Heart left ventricle (tissue), 16 donors: ENCODE measurements around the gene STAB1. TPM values are rescaled to one million over a fixed set of nuclear protein-coding genes. Genes with fewer than 3 reads are reported as not detected.

Source experiments
- ATAC-seq, 4 donors: fragments of 200-7000 bp; cut with Tn5 transposase; one replicate each; pipeline ENCODE4 v1.9.1; 2020 to 2022; ENCODE audit warnings: moderate library complexity in 4 of 4, mild to moderate bottlenecking in 3 of 4, moderate number of reproducible peaks in 1 of 4
- DNase-seq, 5 donors: peaks; one replicate each; pipeline ENCODE4 v3.0.0-alpha.2; 2020
- H3K27ac ChIP-seq, 12 donors: fragments of 200-600 bp; sonication (generic) in 4 of 12; one replicate each; pipeline versions ENCODE4 v1.5.0 to v1.8.0; 2016 to 2022; ENCODE audit warnings: mild to moderate bottlenecking in 2 of 12
- H3K27me3 ChIP-seq, 9 donors: fragments of 200-600 bp; sonication (generic) in 2 of 9; one replicate each; pipeline versions ENCODE4 v1.5.1 to v1.8.0; 2016 to 2022; ENCODE audit warnings: mild to moderate bottlenecking in 3 of 9
- H3K36me3 ChIP-seq, 9 donors: fragments of 200-600 bp; sonication (generic) in 2 of 9; one replicate each; pipeline versions ENCODE4 v1.5.0 to v1.8.0; 2018 to 2022; ENCODE audit warnings: mild to moderate bottlenecking in 2 of 9
- H3K4me1 ChIP-seq, 12 donors: fragments of 200-600 bp; sonication (generic) in 4 of 12; one replicate each; pipeline versions ENCODE4 v1.5.0 to v1.8.0; 2016 to 2022; ENCODE audit warnings: mild to moderate bottlenecking in 3 of 12
- H3K4me3 ChIP-seq, 12 donors: fragments of 200-600 bp; sonication (generic) in 4 of 12; one replicate each; pipeline versions ENCODE4 v1.5.0 to v1.8.0; 2017 to 2022; ENCODE audit warnings: mild to moderate bottlenecking in 9 of 12, moderate library complexity in 4 of 12
- H3K9me3 ChIP-seq, 12 donors: fragments of 200-600 bp; sonication (generic) in 4 of 12; one replicate each; pipeline versions ENCODE4 v1.5.0 to v1.8.0; 2016 to 2022; ENCODE audit warnings: mild to moderate bottlenecking in 1 of 12
- POLR2A ChIP-seq, 2 donors: fragments of 450-650 bp; IDR thresholded peaks; one replicate each; pipeline ENCODE4 v1.6.1; 2017; ENCODE audit warnings: antibody characterized with exemption in 2 of 2, mild to moderate bottlenecking in 2 of 2, moderate library complexity in 2 of 2
- WGBS, 4 donors: extraction: QIAGEN DNeasy Blood & Tissue Kit in 2 of 4; methylation state at CpG; one replicate each; pipeline versions ENCODE4 v1.1.5 to v1.1.7; 2013 to 2018; 5-methylcytosine and 5-hydroxymethylcytosine counted together
- intact Hi-C, 10 donors: fragments of 100-400 bp; cut with DNase I; formaldehyde crosslinking; loops; one replicate each; pipeline versions ENCODE4 v1.11.1 to v1.14.2; 2022
- polyA plus RNA-seq, 2 donors: library from polyadenylated mRNA; stranded (reverse); fragments of 200-250 nt; gene quantifications; one replicate each; pipeline ENCODE4 v1.2.3, GENCODE V29; 2013
- total RNA-seq, 9 donors: library from RNA; depleted of rRNA in 2 of 9; stranded (reverse); fragments of >200 nt in 2 of 9; fragmentation: NEBNext Ultra II Directional in 3 of 9; extraction: Animal tissue kit (Norgen Biotek cat#: 25700) in 3 of 9; gene quantifications; one replicate each; pipeline versions ENCODE4 v1.1.0 to v1.2.4, GENCODE V29; 2016 to 2023
- TF ChIP-seq, protein P1 (sequence below), 12 donors: fragments of 200-600 bp; sonication (generic) in 4 of 12; IDR thresholded peaks; one replicate each; pipeline versions ENCODE4 v1.5.0 to v1.8.0; 2018 to 2022; ENCODE audit warnings: antibody characterized with exemption in 12 of 12, mild to moderate bottlenecking in 5 of 12
- donor health status: ischemic (EF 13 %, LVEDD 7.1; RV severe dilation, severe dysfunction).
- donor health status: healthy with polysubstance abuse.
- donor health status: DM: no; HTN: yes; CAD: no.
- donor health status: DM: no; HTN: no; CAD: no.
- donor health status: ischemic (EF 25% LVEDD 6.9; RV normal size, moderate dysfunction).
- donor health status: ischemic (EF 25% LVEDD 5.7; RV mildly dilated, moderate dysfunction).
- donor health status: healthy.
- donor health status: DM: yes; HTN: yes; CAD: no.
- donor health status: ischemic (EF 35%, LVEDD 5.7; RV mildly dilated, moderate dysfunction).
- donor health status: nonischemic (EF 11% LVEDD 7.7; RV severe dilation, severe dysfunction).
- donor health status: DM: yes; HTN: yes; CAD: no.
- donor health status: PGD.
- donor health status: ischemic (EF 29% LVEDD 5.4; RV normal size, mild dysfunction).
- donor health status: nonischemic (EF 23%, LVEDD 6.1; RV moderate dilation, normal function).

STAB1 gene
- total and polyA plus RNA-seq, 11 donors, result 34.1 to 351 (median 50.6) TPM

DNA sequence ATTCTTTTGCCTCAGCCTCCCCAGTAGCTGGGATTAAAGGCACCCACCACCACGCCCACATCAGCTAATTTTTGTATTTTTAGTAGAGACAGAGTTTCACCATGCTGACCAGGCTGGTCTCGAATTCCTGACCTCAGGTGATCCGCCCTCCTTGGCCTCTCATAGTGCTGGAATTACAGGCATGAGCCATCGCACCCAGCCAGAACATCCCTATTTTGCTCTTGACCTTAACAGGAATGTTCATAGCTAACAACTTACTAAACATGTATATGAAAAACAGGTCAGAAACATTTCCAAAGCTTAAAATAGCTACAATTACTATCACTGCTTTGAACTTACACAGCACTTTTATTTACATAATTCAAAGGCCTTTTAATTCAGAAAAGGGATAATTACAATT is 74.9 kb downstream of the STAB1 start:
- Histone ChIP-seq H3K4me3 (no peak overlapping the region), H3K9me3 (no peaks in the 10 kb centered on the region), H3K36me3 (peaks cover 0 to 84% (median 35%) of the 10 kb centered on the region in 9 donors), H3K27ac (peak overlapping the region in 3 of 12 donors; percentile 2 to 37 (median 19)), H3K4me1 (peaks cover 0 to 4% (median 0%) of the 10 kb centered on the region in 12 donors), H3K27me3 (no peaks in the 10 kb centered on the region)
- TF ChIP-seq, protein P1, sequence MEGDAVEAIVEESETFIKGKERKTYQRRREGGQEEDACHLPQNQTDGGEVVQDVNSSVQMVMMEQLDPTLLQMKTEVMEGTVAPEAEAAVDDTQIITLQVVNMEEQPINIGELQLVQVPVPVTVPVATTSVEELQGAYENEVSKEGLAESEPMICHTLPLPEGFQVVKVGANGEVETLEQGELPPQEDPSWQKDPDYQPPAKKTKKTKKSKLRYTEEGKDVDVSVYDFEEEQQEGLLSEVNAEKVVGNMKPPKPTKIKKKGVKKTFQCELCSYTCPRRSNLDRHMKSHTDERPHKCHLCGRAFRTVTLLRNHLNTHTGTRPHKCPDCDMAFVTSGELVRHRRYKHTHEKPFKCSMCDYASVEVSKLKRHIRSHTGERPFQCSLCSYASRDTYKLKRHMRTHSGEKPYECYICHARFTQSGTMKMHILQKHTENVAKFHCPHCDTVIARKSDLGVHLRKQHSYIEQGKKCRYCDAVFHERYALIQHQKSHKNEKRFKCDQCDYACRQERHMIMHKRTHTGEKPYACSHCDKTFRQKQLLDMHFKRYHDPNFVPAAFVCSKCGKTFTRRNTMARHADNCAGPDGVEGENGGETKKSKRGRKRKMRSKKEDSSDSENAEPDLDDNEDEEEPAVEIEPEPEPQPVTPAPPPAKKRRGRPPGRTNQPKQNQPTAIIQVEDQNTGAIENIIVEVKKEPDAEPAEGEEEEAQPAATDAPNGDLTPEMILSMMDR (IDR thresholded peaks at IDR 0.05), result no peak
- no peak for TF ChIP-seq POLR2A (IDR thresholded peaks at IDR 0.05)
- ATAC-seq, result peak in 1 of 4 donors; percentile 72
- DNase-seq, result no peak
- WGBS, 4 donors, result 65 to 79% (median 71%) methylated on average over 4 of the region's 4 CpGs
- intact Hi-C loops, result no loop called here

DNA sequence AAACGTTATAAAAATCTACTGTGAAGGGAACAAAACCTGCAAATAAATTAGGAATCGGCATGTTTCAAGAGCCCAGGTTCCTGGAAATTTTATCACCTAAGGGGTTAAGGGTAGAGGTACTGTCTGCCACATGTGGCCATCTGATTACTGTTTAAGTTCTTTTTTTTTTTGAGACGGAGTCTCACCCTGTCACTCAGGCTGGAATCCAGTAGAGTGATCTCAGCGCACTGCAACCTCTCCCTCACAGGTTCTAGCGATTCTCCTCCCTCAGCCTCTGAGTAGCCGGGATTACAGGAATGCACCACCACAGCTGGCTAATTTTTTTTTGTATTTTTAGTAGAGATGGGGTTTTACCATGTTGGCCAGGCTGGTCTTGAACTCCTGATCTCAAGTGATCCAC is 77.1 kb downstream of the STAB1 start:
- WGBS, 4 donors, result 62 to 82% (median 72%) methylated on average over 6 of the region's 6 CpGs
- intact Hi-C loops, result no loop called here
- no peak for TF ChIP-seq POLR2A (IDR thresholded peaks at IDR 0.05)
- TF ChIP-seq, protein P1 (IDR thresholded peaks at IDR 0.05), result no peak
- DNase-seq (no peak), ATAC-seq (no peak)
- Histone ChIP-seq H3K4me1 (peaks cover 0 to 4% (median 0%) of the 10 kb centered on the region in 12 donors), H3K36me3 (peaks cover 0 to 91% (median 54%) of the 10 kb centered on the region in 9 donors), H3K4me3 (no peak overlapping the region), H3K9me3 (no peaks in the 10 kb centered on the region), H3K27ac (no peak overlapping the region), H3K27me3 (no peaks in the 10 kb centered on the region)

Other genes with a start within 250 kb of the STAB1 start
- gene PPM1M, start 249.6 kb upstream of the STAB1 start, total RNA-seq, result 10 to 100 TPM in 2 of 9 donors, 1 to 10 TPM in 7; 5.7 to 30.2 (median 8.2) TPM
- 1 to 10 TPM; 5.6 to 6.6 TPM for gene PPM1M, start 249.6 kb upstream of the STAB1 start, polyA plus RNA-seq
- gene WDR82, start 216.7 kb upstream of the STAB1 start, total RNA-seq, result 10 to 100 TPM; 44.9 to 73.6 (median 61.2) TPM
- 10 to 100 TPM; 24.7 to 69.2 TPM for gene WDR82, start 216.7 kb upstream of the STAB1 start, polyA plus RNA-seq
- 1 to 10 TPM; 2.6 to 8.4 (median 4.1) TPM for gene GLYCTK, start 207.5 kb upstream of the STAB1 start, total RNA-seq
- gene GLYCTK, start 207.5 kb upstream of the STAB1 start, polyA plus RNA-seq, result 1 to 10 TPM; 4.7 to 6.4 TPM
- gene DNAH1, start 179.0 kb upstream of the STAB1 start, total RNA-seq, result 1 to 10 TPM in 8 of 9 donors, under 1 TPM in 1; 0.95 to 6.6 (median 2.8) TPM
- gene DNAH1, start 179.0 kb upstream of the STAB1 start, polyA plus RNA-seq, result 1 to 10 TPM; 1.2 to 3.8 TPM
- 10 to 100 TPM; 50.0 to 75.9 (median 55.1) TPM for gene BAP1, start 85.3 kb upstream of the STAB1 start, total RNA-seq
- 10 to 100 TPM; 40.3 to 78.9 TPM for gene BAP1, start 85.3 kb upstream of the STAB1 start, polyA plus RNA-seq
- gene PHF7, start 84.7 kb upstream of the STAB1 start, total RNA-seq, result 10 to 100 TPM; 10.8 to 27.6 (median 16.4) TPM
- gene PHF7, start 84.7 kb upstream of the STAB1 start, polyA plus RNA-seq, result 1 to 10 TPM; 4.0 to 4.2 TPM
- gene SEMA3G, start 50.2 kb upstream of the STAB1 start, total RNA-seq, result 10 to 100 TPM; 13.4 to 29.0 (median 14.4) TPM
- 10 to 100 TPM; 11.4 to 19.6 TPM for gene SEMA3G, start 50.2 kb upstream of the STAB1 start, polyA plus RNA-seq
- gene TNNC1, start 41.3 kb upstream of the STAB1 start, total RNA-seq, result over 10,000 TPM in 2 of 9 donors, 1,000 to 10,000 TPM in 7; 4,301 to 15,255 (median 8,364) TPM
- over 10,000 TPM in 1 of 2 donors, 1,000 to 10,000 TPM in 1; 6,829 to 20,003 TPM for gene TNNC1, start 41.3 kb upstream of the STAB1 start, polyA plus RNA-seq
- gene NISCH, start 39.7 kb upstream of the STAB1 start, total RNA-seq, result 10 to 100 TPM; 29.5 to 56.2 (median 43.9) TPM
- 10 to 100 TPM; 28.8 to 30.2 TPM for gene NISCH, start 39.7 kb upstream of the STAB1 start, polyA plus RNA-seq
- gene NT5DC2, start 38.5 kb downstream of the STAB1 start, total RNA-seq, result 10 to 100 TPM; 22.8 to 99.6 (median 52.7) TPM
- gene NT5DC2, start 38.5 kb downstream of the STAB1 start, polyA plus RNA-seq, result 10 to 100 TPM; 61.1 to 92.7 TPM
- gene UQCC5, start 41.3 kb downstream of the STAB1 start, total RNA-seq, result 10 to 100 TPM in 8 of 9 donors, 1 to 10 TPM in 1; 2.0 to 73.0 (median 59.2) TPM
- gene UQCC5, start 41.3 kb downstream of the STAB1 start, polyA plus RNA-seq, result 100 to 1,000 TPM in 1 of 2 donors, 10 to 100 TPM in 1; 45.2 to 113 TPM
- 10 to 100 TPM; 33.8 to 61.7 (median 49.5) TPM for gene PBRM1, start 190.6 kb downstream of the STAB1 start, total RNA-seq
- 10 to 100 TPM in 1 of 2 donors, 1 to 10 TPM in 1; 8.5 to 17.6 TPM for gene PBRM1, start 190.6 kb downstream of the STAB1 start, polyA plus RNA-seq
- gene GNL3, start 190.7 kb downstream of the STAB1 start, total RNA-seq, result 10 to 100 TPM; 23.6 to 47.4 (median 29.4) TPM
- 10 to 100 TPM; 25.4 to 85.3 TPM for gene GNL3, start 190.7 kb downstream of the STAB1 start, polyA plus RNA-seq
- 10 to 100 TPM; 22.6 to 38.7 (median 28.3) TPM for gene GLT8D1, start 210.5 kb downstream of the STAB1 start, total RNA-seq
- gene GLT8D1, start 210.5 kb downstream of the STAB1 start, polyA plus RNA-seq, result 10 to 100 TPM; 21.7 to 39.0 TPM
- gene SPCS1, start 210.8 kb downstream of the STAB1 start, total RNA-seq, result 100 to 1,000 TPM in 2 of 9 donors, 10 to 100 TPM in 7; 72.4 to 176 (median 80.2) TPM
- gene SPCS1, start 210.8 kb downstream of the STAB1 start, polyA plus RNA-seq, result 100 to 1,000 TPM in 1 of 2 donors, 10 to 100 TPM in 1; 48.6 to 161 TPM